GM13976 (cell line): Measurements from ENCODE around the gene ELOVL6.

ENCODE experiments used
- DNase-seq: peaks from one replicate; pipeline ENCODE4 v3.0.0; 2012; ENCODE audit warnings: low spot score
- in situ Hi-C: fragments of 300-500 bp; cut with MboI; formaldehyde crosslinking; loops from one replicate; pipeline ENCODE4 v1.12.0; 2022; ENCODE audit warnings: low sequenced_read_pairs, mixed read lengths, inconsistent platforms; ENCODE audit not compliant: unreplicated experiment
- TF ChIP-seq, protein P1 (sequence below): IDR thresholded peaks from 2 replicates; pipeline ENCODE4 v1.5.1; 2012; ENCODE audit warnings: borderline replicate concordance, mild to moderate bottlenecking; ENCODE audit not compliant: insufficient read depth; ENCODE audit errors: extremely low read depth, missing control alignments, control extremely low read depth

ELOVL6 gene

DNA sequence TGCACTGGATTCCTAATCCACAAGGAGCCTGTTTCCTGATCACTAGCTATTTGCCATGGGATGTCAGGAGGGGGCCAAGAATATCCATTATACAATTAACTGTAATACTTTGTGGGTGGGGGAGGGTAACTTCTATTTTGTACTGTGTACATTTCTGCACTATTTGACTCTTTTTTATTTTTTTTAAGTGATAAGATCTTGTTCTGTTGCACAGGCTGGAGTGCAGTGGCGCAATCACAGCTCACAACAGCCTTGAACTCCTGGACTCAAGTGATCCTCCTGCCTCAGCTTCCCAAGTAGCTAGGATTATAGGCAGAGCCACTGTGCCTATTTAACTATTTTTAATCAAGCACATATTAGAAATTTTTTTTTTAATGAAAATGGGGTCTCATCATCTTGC is 134.1 kb downstream of the ELOVL6 start:
- TF ChIP-seq, protein P1, sequence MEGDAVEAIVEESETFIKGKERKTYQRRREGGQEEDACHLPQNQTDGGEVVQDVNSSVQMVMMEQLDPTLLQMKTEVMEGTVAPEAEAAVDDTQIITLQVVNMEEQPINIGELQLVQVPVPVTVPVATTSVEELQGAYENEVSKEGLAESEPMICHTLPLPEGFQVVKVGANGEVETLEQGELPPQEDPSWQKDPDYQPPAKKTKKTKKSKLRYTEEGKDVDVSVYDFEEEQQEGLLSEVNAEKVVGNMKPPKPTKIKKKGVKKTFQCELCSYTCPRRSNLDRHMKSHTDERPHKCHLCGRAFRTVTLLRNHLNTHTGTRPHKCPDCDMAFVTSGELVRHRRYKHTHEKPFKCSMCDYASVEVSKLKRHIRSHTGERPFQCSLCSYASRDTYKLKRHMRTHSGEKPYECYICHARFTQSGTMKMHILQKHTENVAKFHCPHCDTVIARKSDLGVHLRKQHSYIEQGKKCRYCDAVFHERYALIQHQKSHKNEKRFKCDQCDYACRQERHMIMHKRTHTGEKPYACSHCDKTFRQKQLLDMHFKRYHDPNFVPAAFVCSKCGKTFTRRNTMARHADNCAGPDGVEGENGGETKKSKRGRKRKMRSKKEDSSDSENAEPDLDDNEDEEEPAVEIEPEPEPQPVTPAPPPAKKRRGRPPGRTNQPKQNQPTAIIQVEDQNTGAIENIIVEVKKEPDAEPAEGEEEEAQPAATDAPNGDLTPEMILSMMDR, result no peak
- in situ Hi-C loops, result no loop called here
- DNase-seq, result no peak

DNA sequence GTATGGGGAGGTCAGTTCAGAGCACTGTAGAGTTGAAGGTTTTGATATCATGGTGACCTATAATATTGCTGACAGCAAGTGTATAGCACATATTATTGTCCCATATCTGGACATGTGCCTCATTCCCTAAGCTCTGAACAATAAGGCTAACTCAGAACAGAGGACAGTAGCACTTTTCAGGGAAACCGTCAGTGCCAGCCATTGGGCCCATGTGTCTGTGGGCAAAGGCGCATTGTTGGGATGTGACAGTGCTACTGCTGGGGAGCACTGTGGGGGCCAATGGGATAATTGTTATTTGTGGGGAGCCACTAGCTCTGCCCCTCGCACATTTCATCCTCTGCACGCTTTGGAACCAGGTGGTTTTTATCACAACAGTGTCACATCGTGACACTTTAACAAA is 136.2 kb downstream of the ELOVL6 start:
- DNase-seq, result no peak
- TF ChIP-seq, protein P1, result no peak
- in situ Hi-C loops, result no loop called here

DNA sequence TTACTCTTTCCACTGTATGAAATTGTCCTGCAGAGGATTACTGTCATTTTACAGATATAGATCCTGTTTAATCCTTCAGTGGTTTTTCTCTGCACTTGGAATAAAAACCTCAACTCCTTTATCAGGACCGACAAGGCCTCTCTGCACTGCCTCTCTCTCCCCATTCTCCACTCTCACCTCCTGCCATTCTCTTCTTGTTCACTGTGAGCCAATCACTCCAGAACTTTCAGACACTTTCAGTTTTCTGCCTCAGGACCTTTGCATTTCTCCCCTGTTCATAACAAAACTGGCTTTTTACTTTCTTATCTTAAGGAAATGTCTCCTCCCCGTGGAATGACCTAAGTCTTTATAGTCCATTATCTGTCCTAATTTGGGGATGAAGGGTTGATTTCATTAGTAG is 137.3 kb downstream of the ELOVL6 start:
- DNase-seq, result no peak
- in situ Hi-C loops, result no loop called here
- TF ChIP-seq, protein P1, result no peak

DNA sequence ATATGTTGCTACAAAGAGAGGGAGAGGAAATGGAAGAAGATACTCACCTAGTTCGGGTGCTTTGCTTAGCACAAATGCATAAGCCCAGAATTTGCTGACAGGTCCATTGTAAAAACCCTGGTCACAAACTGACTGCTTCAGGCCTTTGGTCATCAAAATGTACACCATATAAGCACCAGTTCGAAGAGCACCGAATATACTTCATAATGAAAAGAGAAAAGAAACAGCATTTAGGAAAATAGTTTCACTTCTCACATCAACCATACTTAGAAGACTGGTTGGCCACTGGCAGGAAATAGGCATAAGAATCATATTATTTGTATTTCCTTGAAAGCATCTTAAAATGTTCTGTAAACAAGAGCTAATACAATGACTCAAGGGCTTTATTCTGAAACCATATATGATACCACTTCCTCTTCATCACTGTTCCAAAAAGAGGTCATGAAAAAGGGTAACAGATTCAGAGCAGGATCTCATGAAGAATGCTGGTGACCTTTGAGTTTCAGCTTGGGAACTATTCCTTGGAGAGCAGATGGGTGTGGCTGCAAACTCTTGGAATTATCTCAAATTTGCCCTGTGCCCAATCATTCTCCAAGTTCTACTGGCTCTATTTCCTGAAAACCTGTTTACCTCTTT is 138.7 kb downstream of the ELOVL6 start:
- in situ Hi-C loops, result loop anchor here (10.0 kb wide), 1 partner anchor 145 kb away; no protein-coding TSS in a partner anchor
- peak; percentile 35 for DNase-seq

DNA sequence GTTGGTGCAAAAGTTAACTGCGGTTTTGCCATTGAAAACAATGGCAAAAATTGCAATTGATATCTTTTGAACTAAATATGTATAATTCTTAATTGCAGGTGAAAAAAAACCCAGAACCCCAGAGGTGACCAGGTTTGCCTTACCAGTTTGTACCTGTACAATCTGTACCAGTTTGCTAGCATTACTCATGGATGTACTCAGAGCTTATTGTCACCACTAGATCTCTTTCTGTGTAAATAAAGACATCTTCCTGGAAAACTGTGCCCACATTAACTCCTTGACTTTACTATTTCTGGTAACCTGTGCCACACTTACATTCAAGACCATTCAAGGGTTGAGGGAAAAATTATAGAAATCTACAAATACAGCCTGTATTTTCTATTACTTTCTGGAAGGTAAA is 139.7 kb downstream of the ELOVL6 start:
- in situ Hi-C loops, result loop anchor here (10.0 kb wide), 1 partner anchor 146 kb away; no protein-coding TSS in a partner anchor
- no peak for DNase-seq
- TF ChIP-seq, protein P1, result no peak

More for the DNA sequence above, 138.7 kb downstream of the ELOVL6 start:
- TF ChIP-seq, protein P1, result no peak

DNA sequence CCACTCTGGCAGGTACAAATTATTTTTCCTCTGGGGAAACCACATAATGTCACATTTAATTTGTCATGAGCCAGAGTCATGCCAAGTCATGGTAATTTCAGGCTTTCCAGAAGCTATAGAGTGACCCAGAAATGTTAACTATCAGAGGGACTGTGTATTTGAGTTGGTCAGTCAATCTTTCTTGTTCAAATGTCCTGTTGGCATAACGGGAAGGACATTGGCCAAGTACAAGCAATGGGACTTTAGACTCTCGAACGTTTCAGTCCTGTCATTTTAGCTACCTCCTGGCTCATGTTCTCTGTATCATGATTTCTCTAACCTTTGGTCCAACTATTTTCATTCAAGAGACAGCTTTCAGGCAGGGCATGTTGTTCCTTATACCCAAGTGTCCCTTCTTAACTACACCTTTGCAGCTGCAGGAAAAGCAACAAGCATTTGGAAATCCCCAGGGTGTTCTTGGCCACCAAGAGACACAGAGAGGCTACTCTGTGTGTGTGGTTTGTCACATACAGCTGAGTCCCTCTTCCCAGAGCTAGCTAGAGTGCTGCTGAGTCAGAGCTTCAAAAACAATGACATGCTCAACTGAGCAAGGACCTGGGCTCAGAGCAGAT is 143.2 kb downstream of the ELOVL6 start:
- TF ChIP-seq, protein P1, result no peak
- DNase-seq, result peak; percentile 53
- in situ Hi-C loops, result loop anchor here (10.0 kb wide), 1 partner anchor 150 kb away; no protein-coding TSS in a partner anchor
